K562 (cell line): ENCODE data around the gene KCNQ2. TPM values are rescaled to one million over a fixed set of nuclear protein-coding genes. Genes with fewer than 3 reads are reported as not detected.

Experiments used
- HDAC1 ChIP-seq, 2 experiments: fragments of 450-650 bp; IDR thresholded peaks; 2 replicates each; pipeline ENCODE4 v1.6.1; 2016 to 2017; ENCODE audit warnings: inconsistent platforms in 1 of 2, mild to moderate bottlenecking in 1 of 2, moderate library complexity in 1 of 2
- ILF3 ChIP-seq: fragments of 450-650 bp; IDR thresholded peaks from 2 replicates; pipeline ENCODE4 v1.6.1; 2018; ENCODE audit warnings: antibody characterized with exemption, mild to moderate bottlenecking, moderate library complexity, borderline replicate concordance
- NUFIP1 ChIP-seq: fragments of 450-650 bp; IDR thresholded peaks from 2 replicates; pipeline ENCODE4 v1.6.1; 2018; ENCODE audit not compliant: partially characterized antibody
- SOX6 ChIP-seq: fragments of 450-650 bp; IDR thresholded peaks from 2 replicates; pipeline ENCODE4 v1.6.1; 2014; ENCODE audit warnings: mild to moderate bottlenecking
- ZNF184 ChIP-seq: sonication (generic); formaldehyde crosslinking; IDR thresholded peaks from 2 replicates; pipeline ENCODE4 v1.5.0; 2020; ENCODE audit warnings: missing genetic modification reagents
- ZNF699 ChIP-seq: fragments of 250-450 bp; sonication (Bioruptor Pico); IDR thresholded peaks from 2 replicates; pipeline ENCODE4 v1.8.0; 2021; ENCODE audit warnings: mild to moderate bottlenecking, moderate library complexity; ENCODE audit not compliant: insufficient replicate concordance
- ZSCAN29 ChIP-seq: fragments of 450-650 bp; IDR thresholded peaks from 2 replicates; pipeline ENCODE4 v1.6.1; 2017
- polyA plus RNA-seq, 8 experiments: library from polyadenylated mRNA; depleted of rRNA in 4 of 8; stranded (reverse) in 5 of 8; unstranded in 3 of 8; fragments of >200 nt; fragmentation: Nextera tagmentation in 2 of 8; fragmentation: Illumina TruSeq in 1 of 8; extraction: Ambion mirVana in 2 of 8; extraction: Trizol in 1 of 8; gene quantifications; 2 replicates each; pipeline versions ENCODE4 v1.2.1 to v1.2.3, GENCODE V29; 2011 to 2014; ENCODE audit warnings: inconsistent platforms in 1 of 8, missing spikeins in 1 of 8
- total RNA-seq, 7 experiments: library from RNA; depleted of rRNA in 6 of 7; stranded (reverse); fragments of >200 nt in 6 of 7; fragmentation: Illumina TruSeq in 2 of 7; extraction: Trizol in 2 of 7; gene quantifications; 2 replicates each; pipeline versions ENCODE4 v1.2.1 to v1.2.3, GENCODE V29; 2011 to 2021; ENCODE audit warnings: low replicate concordance in 1 of 7
- TF ChIP-seq, protein P1 (sequence below): fragments of 450-650 bp; IDR thresholded peaks from 2 replicates; pipeline ENCODE4 v1.6.1; 2016; ENCODE audit warnings: mild to moderate bottlenecking, moderate library complexity
- TF ChIP-seq, protein P2 (sequence below): fragments of 250-450 bp; sonication (Bioruptor Pico); IDR thresholded peaks from 2 replicates; pipeline ENCODE4 v1.8.0; 2022; ENCODE audit warnings: inconsistent platforms, mild to moderate bottlenecking, moderate library complexity, borderline replicate concordance
- TF ChIP-seq, protein P3 (sequence below): sonication (generic); formaldehyde crosslinking; IDR thresholded peaks from 2 replicates; pipeline ENCODE4 v1.8.1; 2023; ENCODE audit warnings: mild to moderate bottlenecking, missing genetic modification reagents
- TF ChIP-seq, protein P4 (sequence below): sonication (generic); formaldehyde crosslinking; IDR thresholded peaks from 2 replicates; pipeline ENCODE4 v1.8.1; 2023; ENCODE audit warnings: mild to moderate bottlenecking, missing genetic modification reagents, moderate library complexity

KCNQ2 gene
- total and polyA plus RNA-seq, 9 of the 15 experiments (the other 6 are each of a cell fraction or from before 2014, with no cell fraction given), result 0.13 to 0.16 TPM; not detected in 7

DNA sequence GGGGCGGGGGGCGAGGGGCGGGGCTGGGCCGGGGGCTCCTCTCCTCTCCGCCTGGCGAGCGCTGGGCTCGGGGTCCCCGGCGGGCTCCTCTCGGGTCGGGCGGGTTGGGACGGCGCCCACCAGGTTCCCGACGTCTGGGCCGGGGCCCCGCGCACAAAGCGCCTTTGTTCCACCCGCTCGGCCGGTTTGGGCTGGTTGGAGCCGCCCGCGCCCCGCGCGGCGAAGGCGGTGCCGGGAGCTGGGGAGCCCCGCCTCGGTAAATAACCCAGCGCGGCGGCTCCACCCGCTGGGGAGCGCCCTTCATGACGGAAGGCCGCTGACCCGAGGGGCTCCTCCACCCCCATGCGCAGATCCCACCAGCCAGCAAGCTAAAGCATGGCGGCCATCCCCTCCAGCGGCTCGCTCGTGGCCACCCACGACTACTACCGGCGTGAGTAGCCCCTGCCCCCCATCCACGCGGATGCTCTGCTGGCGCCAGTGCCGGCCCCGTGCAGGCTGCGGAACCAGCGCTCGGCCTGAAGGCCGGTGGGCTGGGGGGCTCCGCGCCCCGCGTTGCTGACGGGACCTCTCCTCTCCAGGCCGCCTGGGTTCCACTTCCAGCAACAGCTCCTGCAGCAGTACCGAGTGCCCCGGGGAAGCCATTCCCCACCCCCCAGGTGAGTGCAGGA, 48.6 kb upstream of the KCNQ2 start (continued):
- TF ChIP-seq, protein P1, sequence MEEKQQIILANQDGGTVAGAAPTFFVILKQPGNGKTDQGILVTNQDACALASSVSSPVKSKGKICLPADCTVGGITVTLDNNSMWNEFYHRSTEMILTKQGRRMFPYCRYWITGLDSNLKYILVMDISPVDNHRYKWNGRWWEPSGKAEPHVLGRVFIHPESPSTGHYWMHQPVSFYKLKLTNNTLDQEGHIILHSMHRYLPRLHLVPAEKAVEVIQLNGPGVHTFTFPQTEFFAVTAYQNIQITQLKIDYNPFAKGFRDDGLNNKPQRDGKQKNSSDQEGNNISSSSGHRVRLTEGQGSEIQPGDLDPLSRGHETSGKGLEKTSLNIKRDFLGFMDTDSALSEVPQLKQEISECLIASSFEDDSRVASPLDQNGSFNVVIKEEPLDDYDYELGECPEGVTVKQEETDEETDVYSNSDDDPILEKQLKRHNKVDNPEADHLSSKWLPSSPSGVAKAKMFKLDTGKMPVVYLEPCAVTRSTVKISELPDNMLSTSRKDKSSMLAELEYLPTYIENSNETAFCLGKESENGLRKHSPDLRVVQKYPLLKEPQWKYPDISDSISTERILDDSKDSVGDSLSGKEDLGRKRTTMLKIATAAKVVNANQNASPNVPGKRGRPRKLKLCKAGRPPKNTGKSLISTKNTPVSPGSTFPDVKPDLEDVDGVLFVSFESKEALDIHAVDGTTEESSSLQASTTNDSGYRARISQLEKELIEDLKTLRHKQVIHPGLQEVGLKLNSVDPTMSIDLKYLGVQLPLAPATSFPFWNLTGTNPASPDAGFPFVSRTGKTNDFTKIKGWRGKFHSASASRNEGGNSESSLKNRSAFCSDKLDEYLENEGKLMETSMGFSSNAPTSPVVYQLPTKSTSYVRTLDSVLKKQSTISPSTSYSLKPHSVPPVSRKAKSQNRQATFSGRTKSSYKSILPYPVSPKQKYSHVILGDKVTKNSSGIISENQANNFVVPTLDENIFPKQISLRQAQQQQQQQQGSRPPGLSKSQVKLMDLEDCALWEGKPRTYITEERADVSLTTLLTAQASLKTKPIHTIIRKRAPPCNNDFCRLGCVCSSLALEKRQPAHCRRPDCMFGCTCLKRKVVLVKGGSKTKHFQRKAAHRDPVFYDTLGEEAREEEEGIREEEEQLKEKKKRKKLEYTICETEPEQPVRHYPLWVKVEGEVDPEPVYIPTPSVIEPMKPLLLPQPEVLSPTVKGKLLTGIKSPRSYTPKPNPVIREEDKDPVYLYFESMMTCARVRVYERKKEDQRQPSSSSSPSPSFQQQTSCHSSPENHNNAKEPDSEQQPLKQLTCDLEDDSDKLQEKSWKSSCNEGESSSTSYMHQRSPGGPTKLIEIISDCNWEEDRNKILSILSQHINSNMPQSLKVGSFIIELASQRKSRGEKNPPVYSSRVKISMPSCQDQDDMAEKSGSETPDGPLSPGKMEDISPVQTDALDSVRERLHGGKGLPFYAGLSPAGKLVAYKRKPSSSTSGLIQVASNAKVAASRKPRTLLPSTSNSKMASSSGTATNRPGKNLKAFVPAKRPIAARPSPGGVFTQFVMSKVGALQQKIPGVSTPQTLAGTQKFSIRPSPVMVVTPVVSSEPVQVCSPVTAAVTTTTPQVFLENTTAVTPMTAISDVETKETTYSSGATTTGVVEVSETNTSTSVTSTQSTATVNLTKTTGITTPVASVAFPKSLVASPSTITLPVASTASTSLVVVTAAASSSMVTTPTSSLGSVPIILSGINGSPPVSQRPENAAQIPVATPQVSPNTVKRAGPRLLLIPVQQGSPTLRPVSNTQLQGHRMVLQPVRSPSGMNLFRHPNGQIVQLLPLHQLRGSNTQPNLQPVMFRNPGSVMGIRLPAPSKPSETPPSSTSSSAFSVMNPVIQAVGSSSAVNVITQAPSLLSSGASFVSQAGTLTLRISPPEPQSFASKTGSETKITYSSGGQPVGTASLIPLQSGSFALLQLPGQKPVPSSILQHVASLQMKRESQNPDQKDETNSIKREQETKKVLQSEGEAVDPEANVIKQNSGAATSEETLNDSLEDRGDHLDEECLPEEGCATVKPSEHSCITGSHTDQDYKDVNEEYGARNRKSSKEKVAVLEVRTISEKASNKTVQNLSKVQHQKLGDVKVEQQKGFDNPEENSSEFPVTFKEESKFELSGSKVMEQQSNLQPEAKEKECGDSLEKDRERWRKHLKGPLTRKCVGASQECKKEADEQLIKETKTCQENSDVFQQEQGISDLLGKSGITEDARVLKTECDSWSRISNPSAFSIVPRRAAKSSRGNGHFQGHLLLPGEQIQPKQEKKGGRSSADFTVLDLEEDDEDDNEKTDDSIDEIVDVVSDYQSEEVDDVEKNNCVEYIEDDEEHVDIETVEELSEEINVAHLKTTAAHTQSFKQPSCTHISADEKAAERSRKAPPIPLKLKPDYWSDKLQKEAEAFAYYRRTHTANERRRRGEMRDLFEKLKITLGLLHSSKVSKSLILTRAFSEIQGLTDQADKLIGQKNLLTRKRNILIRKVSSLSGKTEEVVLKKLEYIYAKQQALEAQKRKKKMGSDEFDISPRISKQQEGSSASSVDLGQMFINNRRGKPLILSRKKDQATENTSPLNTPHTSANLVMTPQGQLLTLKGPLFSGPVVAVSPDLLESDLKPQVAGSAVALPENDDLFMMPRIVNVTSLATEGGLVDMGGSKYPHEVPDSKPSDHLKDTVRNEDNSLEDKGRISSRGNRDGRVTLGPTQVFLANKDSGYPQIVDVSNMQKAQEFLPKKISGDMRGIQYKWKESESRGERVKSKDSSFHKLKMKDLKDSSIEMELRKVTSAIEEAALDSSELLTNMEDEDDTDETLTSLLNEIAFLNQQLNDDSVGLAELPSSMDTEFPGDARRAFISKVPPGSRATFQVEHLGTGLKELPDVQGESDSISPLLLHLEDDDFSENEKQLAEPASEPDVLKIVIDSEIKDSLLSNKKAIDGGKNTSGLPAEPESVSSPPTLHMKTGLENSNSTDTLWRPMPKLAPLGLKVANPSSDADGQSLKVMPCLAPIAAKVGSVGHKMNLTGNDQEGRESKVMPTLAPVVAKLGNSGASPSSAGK, result no peak
- TF ChIP-seq ZSCAN29, result no peak
- TF ChIP-seq ILF3, result no peak; the same call in 1 of the 2 replicates
- TF ChIP-seq, protein P2, sequence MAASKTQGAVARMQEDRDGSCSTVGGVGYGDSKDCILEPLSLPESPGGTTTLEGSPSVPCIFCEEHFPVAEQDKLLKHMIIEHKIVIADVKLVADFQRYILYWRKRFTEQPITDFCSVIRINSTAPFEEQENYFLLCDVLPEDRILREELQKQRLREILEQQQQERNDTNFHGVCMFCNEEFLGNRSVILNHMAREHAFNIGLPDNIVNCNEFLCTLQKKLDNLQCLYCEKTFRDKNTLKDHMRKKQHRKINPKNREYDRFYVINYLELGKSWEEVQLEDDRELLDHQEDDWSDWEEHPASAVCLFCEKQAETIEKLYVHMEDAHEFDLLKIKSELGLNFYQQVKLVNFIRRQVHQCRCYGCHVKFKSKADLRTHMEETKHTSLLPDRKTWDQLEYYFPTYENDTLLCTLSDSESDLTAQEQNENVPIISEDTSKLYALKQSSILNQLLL, result no peak
- TF ChIP-seq, protein P3, sequence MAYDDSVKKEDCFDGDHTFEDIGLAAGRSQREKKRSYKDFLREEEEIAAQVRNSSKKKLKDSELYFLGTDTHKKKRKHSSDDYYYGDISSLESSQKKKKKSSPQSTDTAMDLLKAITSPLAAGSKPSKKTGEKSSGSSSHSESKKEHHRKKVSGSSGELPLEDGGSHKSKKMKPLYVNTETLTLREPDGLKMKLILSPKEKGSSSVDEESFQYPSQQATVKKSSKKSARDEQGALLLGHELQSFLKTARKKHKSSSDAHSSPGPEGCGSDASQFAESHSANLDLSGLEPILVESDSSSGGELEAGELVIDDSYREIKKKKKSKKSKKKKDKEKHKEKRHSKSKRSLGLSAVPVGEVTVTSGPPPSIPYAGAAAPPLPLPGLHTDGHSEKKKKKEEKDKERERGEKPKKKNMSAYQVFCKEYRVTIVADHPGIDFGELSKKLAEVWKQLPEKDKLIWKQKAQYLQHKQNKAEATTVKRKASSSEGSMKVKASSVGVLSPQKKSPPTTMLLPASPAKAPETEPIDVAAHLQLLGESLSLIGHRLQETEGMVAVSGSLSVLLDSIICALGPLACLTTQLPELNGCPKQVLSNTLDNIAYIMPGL (CRISPR knock-in tag), result no peak
- TF ChIP-seq, protein P4, sequence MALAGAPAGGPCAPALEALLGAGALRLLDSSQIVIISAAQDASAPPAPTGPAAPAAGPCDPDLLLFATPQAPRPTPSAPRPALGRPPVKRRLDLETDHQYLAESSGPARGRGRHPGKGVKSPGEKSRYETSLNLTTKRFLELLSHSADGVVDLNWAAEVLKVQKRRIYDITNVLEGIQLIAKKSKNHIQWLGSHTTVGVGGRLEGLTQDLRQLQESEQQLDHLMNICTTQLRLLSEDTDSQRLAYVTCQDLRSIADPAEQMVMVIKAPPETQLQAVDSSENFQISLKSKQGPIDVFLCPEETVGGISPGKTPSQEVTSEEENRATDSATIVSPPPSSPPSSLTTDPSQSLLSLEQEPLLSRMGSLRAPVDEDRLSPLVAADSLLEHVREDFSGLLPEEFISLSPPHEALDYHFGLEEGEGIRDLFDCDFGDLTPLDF (CRISPR knock-in tag), result no peak
- TF ChIP-seq ZNF699 (CRISPR knock-in tag), result no peak
- TF ChIP-seq HDAC1 (IDR thresholded peaks at IDR 0.05), result peak in 1 of 2 experiments; percentile 70; a peak in 2 of 4 replicates
- TF ChIP-seq SOX6, result no peak
- no peak for TF ChIP-seq NUFIP1
- TF ChIP-seq ZNF184 (CRISPR knock-in tag), result no peak
